ENCODE measurements around the gene CTSW.
A peak's percentile ranks its signal among the peaks of the same experiment; 100 is the strongest.
"Not testable (repeated sequence)": the region's sequence is repeated elsewhere in the genome, so short reads cannot be mapped to it uniquely, and the experiment has no call there.

The CTSW gene

GRCh38 chr11:65879617-65880016, at the start of gene CTSW:
Gene CTSW, plus strand, starts transcription at chr11:65879837. Its CDS starts 18 bp downstream, at chr11:65879855.
- no peaks in the 10 kb centered on the region for H3K9me3 Mint-ChIP-seq
- H3K36me3 Mint-ChIP-seq: peaks cover 18% of the 10 kb centered on the region
- no peak for ATAC-seq
- no peaks in the 10 kb centered on the region for H3K27me3 Mint-ChIP-seq
- H3K4me3 Mint-ChIP-seq: no peak within 1 kb of the TSS
- peak within 1 kb of the TSS; percentile 31 for H3K27ac Mint-ChIP-seq
- H3K4me1 Mint-ChIP-seq: peaks cover 16% of the 10 kb centered on the region

DNA sequence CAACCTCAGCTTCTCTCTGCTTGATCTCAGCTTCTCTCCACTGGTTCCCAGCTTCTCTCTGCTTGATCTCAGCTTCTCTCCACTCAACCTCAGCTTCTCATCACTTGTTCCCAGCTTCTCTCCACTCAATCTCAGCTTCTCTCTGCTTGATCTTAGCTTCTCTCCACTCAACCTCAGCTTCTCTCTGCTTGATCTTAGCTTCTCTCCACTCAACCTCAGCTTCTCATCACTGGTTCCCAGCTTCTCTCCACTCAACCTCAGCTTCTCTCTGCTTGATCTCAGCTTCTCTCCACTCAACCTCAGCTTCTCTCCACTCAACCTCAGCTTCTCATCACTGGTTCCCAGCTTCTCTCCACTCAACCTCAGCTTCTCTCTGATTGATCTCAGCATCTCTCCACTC, 47.4 kb upstream of the CTSW start:
- H3K36me3 Mint-ChIP-seq, H3K9me3 Mint-ChIP-seq, H3K27me3 Mint-ChIP-seq, H3K4me3 Mint-ChIP-seq, ATAC-seq, H3K27ac Mint-ChIP-seq: not testable (repeated sequence)
- H3K4me1 Mint-ChIP-seq: peaks cover 20% of the 10 kb centered on the region

- Mint-ChIP-seq H3K9me3 (peaks cover 4% of the 10 kb centered on the region), H3K4me1 (peaks cover 20% of the 10 kb centered on the region), H3K27ac (no peak within 1 kb of the TSS), H3K4me3 (no peak within 1 kb of the TSS), H3K36me3 (no peaks in the 10 kb centered on the region), H3K27me3 (peaks cover 7% of the 10 kb centered on the region)
- peak; percentile 99 for ATAC-seq
These were observed 46.2 kb upstream of the CTSW start, which contains the start of gene SNX32 for GRCh38 chr11:65833297-65834030. Gene SNX32, plus strand, starts transcription at chr11:65833963. Its CDS starts 103 bp downstream, at chr11:65834066.

DNA sequence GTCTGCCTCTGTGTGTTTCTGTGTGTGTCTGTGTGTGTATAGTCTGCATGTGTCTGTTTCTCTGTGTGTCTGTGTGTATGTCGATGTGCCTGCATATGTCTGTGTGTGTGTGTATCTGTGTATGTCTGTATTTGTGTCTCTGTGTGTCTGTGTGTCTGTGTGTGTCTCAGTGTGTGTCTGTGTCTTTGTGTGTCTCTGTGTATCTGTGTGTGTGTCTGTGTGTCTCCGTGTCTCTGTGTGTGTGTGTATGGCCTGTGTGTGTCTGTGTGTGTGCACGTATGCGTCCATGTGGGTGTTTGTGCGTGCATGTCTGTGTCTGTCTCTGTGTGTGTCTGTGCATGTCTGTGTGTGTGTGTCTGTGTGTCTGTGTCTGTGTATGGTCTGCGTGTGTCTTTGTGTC, 45.4 kb upstream of the CTSW start:
- Mint-ChIP-seq H3K27ac (no peak overlapping the region), H3K36me3 (no peaks in the 10 kb centered on the region), H3K27me3 (peaks cover 7% of the 10 kb centered on the region), H3K4me1 (peaks cover 20% of the 10 kb centered on the region), H3K4me3 (no peak overlapping the region), H3K9me3 (peaks cover 4% of the 10 kb centered on the region)
- no peak for ATAC-seq

- no peaks in the 10 kb centered on the region for H3K36me3 Mint-ChIP-seq
- no peaks in the 10 kb centered on the region for H3K27me3 Mint-ChIP-seq
- H3K4me3 Mint-ChIP-seq: no peak overlapping the region
- no peaks in the 10 kb centered on the region for H3K4me1 Mint-ChIP-seq
- no peak overlapping the region for H3K27ac Mint-ChIP-seq
- ATAC-seq: no peak
- no peaks in the 10 kb centered on the region for H3K9me3 Mint-ChIP-seq
These were observed 37.5 kb upstream of the CTSW start for GRCh38 chr11:65842144-65842543.

DNA sequence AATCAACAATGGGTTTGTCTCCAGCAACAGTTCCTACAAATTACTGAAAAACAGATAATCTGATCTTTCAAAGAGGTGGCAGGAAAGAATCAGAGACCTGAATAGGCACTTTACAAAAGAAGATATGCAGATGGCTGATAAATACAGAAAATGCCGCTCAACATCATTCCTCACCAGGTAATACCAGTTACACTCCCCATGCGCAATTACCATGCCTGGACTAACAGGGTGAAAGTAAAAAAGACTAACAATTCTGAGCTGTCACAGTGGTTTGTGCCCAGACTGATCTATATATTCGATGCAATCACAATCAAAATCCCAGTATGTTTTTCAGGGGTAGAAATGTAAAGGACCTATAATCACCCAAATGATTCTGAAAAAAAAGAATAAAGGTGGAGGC, 35.8 kb upstream of the CTSW start:
- Mint-ChIP-seq H3K4me3 (no peak overlapping the region), H3K27me3 (no peaks in the 10 kb centered on the region), H3K4me1 (no peaks in the 10 kb centered on the region), H3K9me3 (no peaks in the 10 kb centered on the region), H3K27ac (no peak overlapping the region), H3K36me3 (no peaks in the 10 kb centered on the region)
- no peak for ATAC-seq

DNA sequence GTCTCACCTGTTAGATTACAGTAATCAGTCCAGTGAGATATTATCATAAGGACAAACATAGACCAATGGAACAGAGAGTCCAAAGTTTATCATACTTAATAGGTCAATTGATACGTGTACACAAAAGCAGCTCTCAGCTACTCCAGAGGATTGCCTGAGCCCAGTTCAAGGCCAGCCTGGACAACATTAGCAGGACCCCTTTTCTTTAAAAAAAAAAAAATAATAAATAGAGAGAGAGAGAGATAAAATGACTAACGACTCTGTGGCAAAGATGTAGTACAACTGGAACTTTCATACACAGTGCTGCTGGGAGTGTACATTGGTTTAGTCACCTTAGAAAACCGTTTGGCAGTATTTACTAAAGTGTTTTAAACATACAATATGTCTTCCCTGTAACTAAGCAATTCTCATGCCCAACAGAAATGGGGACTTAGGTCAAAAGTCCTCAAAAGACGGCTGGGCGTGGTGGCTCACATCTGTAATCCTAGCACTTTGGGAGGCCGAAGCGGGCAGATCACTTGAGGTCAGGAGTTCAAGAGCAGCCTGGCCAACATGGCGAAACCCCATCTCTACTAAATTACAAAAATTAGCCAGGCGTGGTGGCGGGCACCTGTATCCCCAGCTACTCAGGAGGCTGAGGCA, 35.3 kb upstream of the CTSW start:
- no peaks in the 10 kb centered on the region for H3K9me3 Mint-ChIP-seq
- H3K36me3 Mint-ChIP-seq: no peaks in the 10 kb centered on the region
- no peak overlapping the region for H3K4me3 Mint-ChIP-seq
- H3K4me1 Mint-ChIP-seq: no peaks in the 10 kb centered on the region
- H3K27ac Mint-ChIP-seq: no peak overlapping the region
- no peaks in the 10 kb centered on the region for H3K27me3 Mint-ChIP-seq
- ATAC-seq: no peak

DNA sequence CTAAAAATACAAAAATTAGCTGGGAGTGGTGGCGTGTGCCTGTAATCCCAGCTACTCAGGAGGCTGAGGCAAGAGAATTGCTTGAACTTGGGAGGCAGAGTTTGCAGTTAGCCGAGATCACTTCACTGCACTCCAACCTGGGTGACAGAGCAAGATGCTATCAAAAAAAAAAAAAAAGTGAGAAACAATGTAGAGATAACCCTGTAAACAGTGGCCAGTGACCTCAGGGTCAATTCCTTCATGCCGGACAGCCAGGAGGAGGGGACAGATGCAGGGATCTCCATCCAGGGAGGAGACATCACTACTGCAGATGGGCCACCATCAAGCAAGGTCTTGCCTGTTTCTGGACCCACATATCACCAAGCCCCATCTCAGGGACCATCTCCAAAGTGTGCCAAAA, 31.9 kb upstream of the CTSW start:
- Mint-ChIP-seq H3K4me3 (no peak overlapping the region), H3K9me3 (no peaks in the 10 kb centered on the region), H3K36me3 (peaks cover 22% of the 10 kb centered on the region), H3K27me3 (no peaks in the 10 kb centered on the region), H3K27ac (no peak overlapping the region), H3K4me1 (no peaks in the 10 kb centered on the region)
- no peak for ATAC-seq

DNA sequence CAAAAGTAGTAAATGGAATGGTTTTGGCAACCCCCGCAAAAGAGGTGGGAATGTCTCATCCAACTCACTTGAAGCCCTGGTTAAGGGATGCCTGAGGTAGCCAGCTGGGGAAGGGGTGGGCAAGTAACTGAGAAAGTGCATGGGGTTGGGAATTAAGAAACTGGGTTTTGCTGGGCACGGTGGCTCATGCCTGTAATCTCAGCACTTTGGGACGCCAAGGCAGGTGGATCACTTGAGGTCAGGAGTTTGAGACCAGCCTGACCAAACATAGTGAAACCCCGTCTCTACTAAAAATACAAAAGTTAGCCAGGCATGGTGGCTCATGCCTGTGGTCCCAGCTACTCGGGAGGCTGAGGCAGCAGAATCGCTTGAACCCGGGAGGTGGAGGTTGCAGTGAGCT, 30.9 kb upstream of the CTSW start:
- H3K9me3 Mint-ChIP-seq, ATAC-seq, H3K27ac Mint-ChIP-seq, H3K4me1 Mint-ChIP-seq, H3K27me3 Mint-ChIP-seq, H3K4me3 Mint-ChIP-seq: not testable (repeated sequence)
- peaks cover 32% of the 10 kb centered on the region for H3K36me3 Mint-ChIP-seq

DNA sequence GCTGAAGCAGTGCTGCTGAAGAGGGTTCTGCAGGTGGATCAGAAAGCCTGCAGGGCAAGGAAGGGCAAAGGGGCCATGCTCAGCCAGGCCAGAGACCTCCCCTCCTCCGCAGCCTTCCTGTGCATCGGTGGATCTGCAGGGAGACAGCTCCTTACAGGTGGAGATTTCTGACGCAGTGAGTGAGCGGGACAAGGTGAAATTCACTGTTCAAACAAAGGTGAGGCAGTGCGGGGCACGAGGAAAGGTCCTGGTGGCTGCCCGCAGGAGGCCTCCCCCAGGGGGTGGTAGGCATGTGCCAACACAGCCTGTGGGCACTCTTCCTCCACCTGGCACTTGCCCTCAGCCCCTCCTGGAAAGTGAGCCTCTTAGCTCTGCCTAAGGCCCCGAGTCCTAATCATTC, 30.3 kb upstream of the CTSW start:
- Mint-ChIP-seq H3K9me3 (no peaks in the 10 kb centered on the region), H3K36me3 (peaks cover 38% of the 10 kb centered on the region), H3K27ac (no peak overlapping the region), H3K4me3 (no peak overlapping the region), H3K4me1 (peaks cover 13% of the 10 kb centered on the region), H3K27me3 (no peaks in the 10 kb centered on the region)
- ATAC-seq: no peak

- H3K27ac Mint-ChIP-seq: no peak overlapping the region
- H3K4me3 Mint-ChIP-seq: no peak overlapping the region
- H3K27me3 Mint-ChIP-seq: no peaks in the 10 kb centered on the region
- peaks cover 43% of the 10 kb centered on the region for H3K36me3 Mint-ChIP-seq
- no peak for ATAC-seq
- H3K4me1 Mint-ChIP-seq: peaks cover 17% of the 10 kb centered on the region
- H3K9me3 Mint-ChIP-seq: no peaks in the 10 kb centered on the region
These were observed 29.8 kb upstream of the CTSW start for GRCh38 chr11:65849771-65850216.

GRCh38 chr11:65850217-65851082, 29.2 kb upstream of the CTSW start:
- H3K27ac Mint-ChIP-seq: no peak overlapping the region
- H3K9me3 Mint-ChIP-seq: no peaks in the 10 kb centered on the region
- no peak for ATAC-seq
- no peaks in the 10 kb centered on the region for H3K27me3 Mint-ChIP-seq
- peaks cover 24% of the 10 kb centered on the region for H3K4me1 Mint-ChIP-seq
- peaks cover 49% of the 10 kb centered on the region for H3K36me3 Mint-ChIP-seq
- H3K4me3 Mint-ChIP-seq: no peak overlapping the region

DNA sequence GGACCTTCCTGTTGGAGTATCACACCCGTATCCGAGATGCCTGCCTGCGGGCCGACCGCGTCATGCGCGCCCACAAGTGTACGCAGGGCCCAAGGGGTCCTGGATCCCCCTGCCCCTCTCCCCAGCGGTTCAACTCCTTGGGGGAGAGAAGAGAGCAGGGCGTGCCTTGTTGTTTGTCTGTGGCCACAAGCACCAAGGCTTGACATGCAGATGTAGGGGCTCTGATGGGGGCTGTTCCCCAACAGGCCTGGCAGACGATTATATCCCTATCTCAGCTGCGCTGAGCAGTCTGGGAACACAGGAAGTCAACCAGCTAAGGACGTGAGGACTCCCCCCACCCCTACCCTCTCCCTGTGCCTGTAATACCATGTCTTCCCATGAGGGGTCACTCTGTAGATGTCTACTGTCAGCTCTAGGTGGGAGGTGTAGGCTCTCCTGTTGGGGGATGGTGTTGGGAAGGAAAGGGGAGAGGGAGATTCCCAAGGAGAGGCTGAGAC, 28.5 kb upstream of the CTSW start:
- Mint-ChIP-seq H3K4me3 (no peak overlapping the region), H3K9me3 (no peaks in the 10 kb centered on the region), H3K27me3 (no peaks in the 10 kb centered on the region), H3K27ac (no peak overlapping the region), H3K4me1 (peaks cover 28% of the 10 kb centered on the region), H3K36me3 (peaks cover 56% of the 10 kb centered on the region)
- ATAC-seq: peak; percentile 13

DNA sequence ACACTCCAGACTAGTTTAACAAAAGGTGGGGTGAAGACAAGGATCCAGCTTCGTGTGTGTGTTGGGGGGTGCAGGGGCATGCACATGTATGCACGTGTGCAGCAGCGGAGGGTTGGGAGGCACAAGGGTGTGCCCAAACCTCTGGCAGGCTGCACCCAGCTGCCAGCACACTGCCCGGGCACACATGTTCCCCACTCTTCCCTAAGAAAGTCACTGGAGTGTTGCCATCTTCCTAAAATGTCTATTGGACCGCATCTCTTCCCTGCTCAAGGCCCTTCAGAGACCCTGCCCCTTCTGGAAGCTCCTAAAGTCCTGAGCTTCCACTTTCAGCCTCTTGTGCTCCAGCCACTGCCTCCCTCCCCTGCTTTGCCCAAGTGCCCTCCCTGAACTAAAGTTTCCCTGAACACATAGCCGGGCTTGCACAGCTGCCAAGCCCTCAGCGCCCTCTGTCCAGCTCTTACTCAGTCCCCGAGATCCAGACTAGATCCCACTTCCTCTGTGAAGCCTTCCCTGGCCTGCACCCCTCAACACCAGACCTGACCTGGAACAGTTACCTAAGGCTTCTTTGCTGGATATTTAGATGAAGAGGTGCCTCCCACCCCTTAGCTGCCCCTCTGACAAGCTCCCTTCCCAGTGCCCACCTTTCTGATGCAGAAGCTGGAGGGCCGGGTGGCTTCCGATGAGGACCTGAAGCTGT, 27.7 kb upstream of the CTSW start:
- Mint-ChIP-seq H3K27me3 (no peaks in the 10 kb centered on the region), H3K4me1 (peaks cover 36% of the 10 kb centered on the region), H3K27ac (no peak overlapping the region), H3K4me3 (peak overlapping the region; percentile 12), H3K9me3 (no peaks in the 10 kb centered on the region), H3K36me3 (peaks cover 64% of the 10 kb centered on the region)
- ATAC-seq: no peak

Data from stimulated activated memory B cell treated with anti-CD40 and anti-IgM and Interleukin-4, amounts not matched to agents 10 μg/mL and 1 μg/mL and 100 μg/mL, for 72 hours (primary cell).